Tibial nerve (tissue), 4 donors: ENCODE results near the gene ARHGEF37. TPM values are rescaled to one million over a fixed set of nuclear protein-coding genes. Genes with fewer than 3 reads are reported as not detected.

ENCODE experiments used
- DNase-seq, 2 donors: peaks; one replicate each; pipeline ENCODE4 v3.0.0-alpha.2; 2019; ENCODE audit warnings: low spot score in 2 of 2
- H3K27ac ChIP-seq, 4 donors: fragments of 200-600 bp; sonication (generic) in 3 of 4; one replicate each; pipeline ENCODE4 v1.5.1; 2017 to 2019; ENCODE audit warnings: mild to moderate bottlenecking in 1 of 4
- H3K27me3 ChIP-seq, 2 donors: fragments of 200-600 bp; sonication (generic) in 1 of 2; one replicate each; pipeline versions ENCODE4 v1.5.1 to v1.6.0; 2017 to 2019
- H3K36me3 ChIP-seq, 3 donors: fragments of 200-600 bp; sonication (generic); one replicate each; pipeline ENCODE4 v1.5.1; 2018 to 2019
- H3K4me1 ChIP-seq, 4 donors: fragments of 200-600 bp; sonication (generic) in 3 of 4; one replicate each; pipeline ENCODE4 v1.5.1; 2017 to 2019
- H3K4me3 ChIP-seq, 4 donors: fragments of 200-600 bp; sonication (generic) in 3 of 4; one replicate each; pipeline ENCODE4 v1.5.1; 2017 to 2019; ENCODE audit warnings: mild to moderate bottlenecking in 1 of 4, moderate library complexity in 1 of 4
- H3K9me3 ChIP-seq, 4 donors: fragments of 200-600 bp; sonication (generic) in 3 of 4; one replicate each; pipeline ENCODE4 v1.5.1; 2017 to 2019
- CTCF ChIP-seq, 5 experiments: fragments of 200-600 bp in 3 of 5; fragments of 450-650 bp in 2 of 5; sonication (generic) in 3 of 5; IDR thresholded peaks; one replicate each; pipeline ENCODE4 v1.5.1; 2016 to 2019; ENCODE audit warnings: antibody characterized with exemption in 5 of 5, mild to moderate bottlenecking in 3 of 5, moderate library complexity in 2 of 5
- EP300 ChIP-seq, 2 donors: sonication (generic); formaldehyde crosslinking; IDR thresholded peaks; one replicate each; pipeline ENCODE4 v1.6.1; 2017; ENCODE audit warnings: antibody characterized with exemption in 2 of 2, mild to moderate bottlenecking in 1 of 2
- POLR2A ChIP-seq, 2 donors: fragments of 450-650 bp; IDR thresholded peaks; one replicate each; pipeline ENCODE4 v1.6.1; 2017; ENCODE audit warnings: antibody characterized with exemption in 2 of 2, mild to moderate bottlenecking in 2 of 2, moderate library complexity in 2 of 2
- WGBS, 2 donors: methylation state at CpG; one replicate each; pipeline ENCODE4 v1.1.5; 2018; 5-methylcytosine and 5-hydroxymethylcytosine counted together
- total RNA-seq, 4 donors: library from RNA; depleted of rRNA; stranded (reverse); fragments of >200 nt; gene quantifications; one replicate each; pipeline ENCODE4 v1.1.0, GENCODE V29; 2016

ARHGEF37 gene
- total RNA-seq, 4 donors from 2014 or later: 28.8 to 73.7 (median 62.7) TPM

GRCh38 chr5:149629421-149629820 is 48.1 kb downstream of the ARHGEF37 start:
- Histone ChIP-seq H3K27ac (no peak overlapping the region), H3K27me3 (no peaks in the 10 kb centered on the region), H3K4me3 (no peak overlapping the region), H3K9me3 (no peaks in the 10 kb centered on the region), H3K4me1 (peaks cover 0 to 12% (median 4%) of the 10 kb centered on the region in 4 donors), H3K36me3 (peaks cover 0 to 85% (median 5%) of the 10 kb centered on the region in 3 donors)
- DNase-seq: no peak
- WGBS, 2 donors: 90 to 92% methylated on average over 5 of the region's 5 CpGs
- TF ChIP-seq EP300 (IDR thresholded peaks at IDR 0.05) (no peak), POLR2A (IDR thresholded peaks at IDR 0.05) (no peak), CTCF (IDR thresholded peaks at IDR 0.05) (no peak)

- TF ChIP-seq CTCF (IDR thresholded peaks at IDR 0.05) (no peak), EP300 (IDR thresholded peaks at IDR 0.05) (no peak), POLR2A (IDR thresholded peaks at IDR 0.05) (no peak)
- Histone ChIP-seq H3K9me3 (no peaks in the 10 kb centered on the region), H3K27ac (no peak overlapping the region), H3K36me3 (peaks cover 0 to 78% (median 3%) of the 10 kb centered on the region in 3 donors), H3K4me3 (no peak overlapping the region), H3K27me3 (no peaks in the 10 kb centered on the region), H3K4me1 (peaks cover 0 to 12% (median 4%) of the 10 kb centered on the region in 4 donors)
- no peak for DNase-seq
- 73 to 85% methylated on average over 6 to 7 of the region's 8 CpGs for WGBS, 2 donors
Observed at GRCh38 chr5:149630337-149630736, 49.0 kb downstream of the ARHGEF37 start.

DNA sequence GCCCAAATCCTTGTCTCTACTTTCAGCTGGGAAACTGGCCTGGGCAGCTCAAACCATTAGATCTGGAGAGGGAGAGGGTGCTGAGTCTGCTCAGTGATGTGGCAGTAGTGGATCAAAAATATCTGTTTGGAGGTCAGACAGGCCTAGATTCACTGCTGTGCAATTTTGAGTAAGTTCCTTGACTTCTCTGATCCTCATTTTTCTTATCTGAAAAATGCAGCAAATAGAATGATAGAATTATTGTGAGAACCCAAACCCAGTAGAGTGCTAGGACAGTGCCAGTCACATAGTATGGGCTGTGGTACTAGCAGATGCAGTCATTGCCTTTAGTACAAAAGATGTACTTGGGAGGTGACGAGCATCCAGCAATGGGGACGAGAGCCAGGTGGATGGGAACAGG is 50.2 kb downstream of the ARHGEF37 start:
- no peaks in the 10 kb centered on the region for H3K27me3 ChIP-seq
- H3K36me3 ChIP-seq: peaks cover 0 to 70% (median 0%) of the 10 kb centered on the region in 3 donors
- no peaks in the 10 kb centered on the region for H3K9me3 ChIP-seq
- H3K27ac ChIP-seq: no peak overlapping the region
- no peak overlapping the region for H3K4me3 ChIP-seq
- TF ChIP-seq CTCF (IDR thresholded peaks at IDR 0.05): no peak
- TF ChIP-seq EP300 (IDR thresholded peaks at IDR 0.05): no peak
- TF ChIP-seq POLR2A (IDR thresholded peaks at IDR 0.05): no peak
- peaks cover 0 to 12% (median 4%) of the 10 kb centered on the region in 4 donors for H3K4me1 ChIP-seq
- WGBS, 2 donors: 85 to 98% methylated on average over 2 of the region's 2 CpGs
- DNase-seq: no peak

DNA sequence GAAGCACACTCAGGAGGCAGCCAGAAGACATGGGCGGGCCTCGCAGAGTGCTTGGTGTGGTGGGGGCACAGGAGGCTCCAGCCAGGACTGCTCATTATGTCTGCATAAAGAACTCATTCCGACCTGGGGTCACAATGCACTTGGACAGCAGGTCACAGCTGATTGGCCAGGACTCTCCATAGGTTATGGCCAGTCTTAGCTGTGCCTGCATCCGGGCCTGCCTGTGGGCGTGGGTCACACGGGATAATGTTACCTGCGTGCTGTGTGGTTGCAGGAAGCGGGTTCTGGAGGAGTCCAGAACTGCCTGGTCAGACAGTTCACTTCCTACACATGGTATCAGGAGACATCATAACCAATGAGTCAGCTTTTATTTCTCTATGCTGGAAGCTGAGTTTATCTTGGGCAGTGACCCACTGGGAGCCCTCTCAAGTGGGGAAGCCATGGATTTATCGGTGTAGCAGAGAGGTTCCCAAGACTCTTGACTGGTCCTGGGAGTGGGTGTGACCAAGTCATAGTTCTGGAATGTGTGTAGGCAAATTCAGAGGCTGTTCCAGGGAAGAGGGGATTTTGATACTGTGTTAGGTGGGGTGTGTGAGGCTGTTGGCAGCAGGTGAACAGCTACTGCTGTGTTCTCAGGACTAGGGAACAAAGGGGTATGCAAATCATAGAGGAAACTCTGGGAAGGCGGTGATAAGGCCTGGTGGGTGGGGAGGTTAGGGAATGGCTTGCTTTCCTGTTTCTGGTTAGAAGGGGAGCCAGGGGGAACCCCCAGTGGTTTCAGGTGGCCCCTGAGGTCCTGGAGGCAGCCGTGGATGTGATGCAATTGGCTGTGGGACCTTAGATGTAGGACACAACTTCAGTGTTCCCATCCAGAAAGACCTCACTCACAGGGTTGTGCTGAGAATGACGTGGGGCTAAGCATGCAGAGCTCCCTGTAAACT is 51.3 kb downstream of the ARHGEF37 start:
- Histone ChIP-seq H3K27ac (peak overlapping the region in 3 of 4 donors; percentile 15 to 45 (median 23)), H3K27me3 (no peaks in the 10 kb centered on the region), H3K9me3 (no peaks in the 10 kb centered on the region), H3K36me3 (peaks cover 0 to 59% (median 0%) of the 10 kb centered on the region in 3 donors), H3K4me1 (peaks cover 0 to 12% (median 4%) of the 10 kb centered on the region in 4 donors), H3K4me3 (no peak overlapping the region)
- TF ChIP-seq CTCF (IDR thresholded peaks at IDR 0.05): no peak
- TF ChIP-seq POLR2A (IDR thresholded peaks at IDR 0.05): no peak
- no peak for TF ChIP-seq EP300 (IDR thresholded peaks at IDR 0.05)
- DNase-seq: no peak
- 46 to 62% methylated on average over 7 to 12 of the region's 12 CpGs for WGBS, 2 donors
